Measurements from ENCODE around the gene KRT85. TPM values are rescaled to one million over a fixed set of nuclear protein-coding genes. Genes with fewer than 3 reads are reported as not detected.

Gene KRT85
- total and polyA plus RNA-seq, 4 donors, result not detected

DNA sequence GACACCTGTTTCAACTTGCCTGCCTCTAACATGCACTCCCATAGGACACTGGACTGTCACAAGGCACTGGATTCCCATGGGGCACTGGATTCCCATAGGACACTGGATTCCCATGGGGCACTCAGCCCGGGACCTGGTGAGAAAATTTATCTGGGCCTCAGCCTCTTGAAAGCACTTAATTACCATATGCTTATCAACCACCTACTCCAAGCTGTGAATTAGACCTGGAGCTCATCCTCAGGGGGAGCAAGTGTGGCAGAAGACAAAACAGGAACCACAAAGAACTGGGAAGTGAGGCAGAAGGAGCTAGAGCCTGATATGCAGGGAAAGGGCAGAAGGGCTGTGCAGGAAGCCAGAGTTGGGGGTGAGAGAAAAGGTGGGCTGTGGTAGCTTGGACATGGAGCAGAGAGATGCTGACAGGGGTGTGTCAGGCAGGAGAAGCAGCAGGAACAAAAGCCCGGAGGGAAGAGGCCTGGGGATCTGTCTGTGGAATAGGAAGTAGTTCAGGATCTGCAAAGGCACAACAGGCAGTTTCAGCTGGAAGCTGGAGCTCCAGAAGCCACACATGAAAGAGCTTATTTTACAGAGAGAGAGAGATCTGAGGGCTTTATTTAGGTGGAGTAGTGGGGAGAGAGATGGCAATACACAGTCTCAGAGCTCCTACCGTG, 35.7 kb upstream of the KRT85 start:
- H3K27me3 ChIP-seq (ENCODE audit: control insufficient read depth in 3 of 3, insufficient read depth in 3 of 3, low read length in 2 of 3), result no peaks in the 10 kb centered on the region

DNA sequence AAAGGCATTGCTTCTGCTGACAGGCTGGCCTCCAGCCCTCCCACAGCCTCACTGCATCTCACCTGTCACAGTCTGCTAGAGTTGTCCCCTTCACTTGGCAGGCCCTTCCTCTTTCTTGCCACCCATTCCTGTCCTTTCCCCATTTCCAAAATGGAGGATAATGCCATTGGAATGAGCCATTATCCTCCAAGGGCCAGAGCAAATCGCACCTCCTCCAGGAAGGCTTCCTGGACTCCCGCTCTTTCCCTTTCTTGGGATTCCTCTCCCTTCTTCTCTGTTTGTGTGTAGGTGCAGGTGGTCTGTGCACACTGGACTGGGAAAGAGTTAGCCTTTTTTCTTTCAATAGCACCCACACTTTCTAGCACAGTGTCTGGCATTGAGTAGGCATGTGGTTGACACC, 35.1 kb upstream of the KRT85 start:
- no peak for ATAC-seq (ENCODE audit: insufficient read depth, low FRiP score)
- Histone ChIP-seq H3K4me1 (ENCODE audit: control insufficient read depth in 5 of 5, insufficient read depth in 5 of 5, low read length in 5 of 5) (no peaks in the 10 kb centered on the region), H3K27ac (ENCODE audit: low read depth in 1 of 2, low read length in 1 of 2) (no peak overlapping the region), H3K36me3 (ENCODE audit: control insufficient read depth in 4 of 4, insufficient read depth in 4 of 4, low read length in 4 of 4) (no peaks in the 10 kb centered on the region), H3K4me3 (no peak overlapping the region), H3K9ac (ENCODE audit: insufficient read depth in 1 of 2, low read length in 2 of 2) (no peak overlapping the region), H3K9me3 (ENCODE audit: control insufficient read depth in 4 of 4, insufficient read depth in 3 of 4, low read length in 3 of 4) (no peaks in the 10 kb centered on the region), H3K27me3 (ENCODE audit: control insufficient read depth in 3 of 3, insufficient read depth in 3 of 3, low read length in 2 of 3) (no peaks in the 10 kb centered on the region)
- TF ChIP-seq, protein P1, sequence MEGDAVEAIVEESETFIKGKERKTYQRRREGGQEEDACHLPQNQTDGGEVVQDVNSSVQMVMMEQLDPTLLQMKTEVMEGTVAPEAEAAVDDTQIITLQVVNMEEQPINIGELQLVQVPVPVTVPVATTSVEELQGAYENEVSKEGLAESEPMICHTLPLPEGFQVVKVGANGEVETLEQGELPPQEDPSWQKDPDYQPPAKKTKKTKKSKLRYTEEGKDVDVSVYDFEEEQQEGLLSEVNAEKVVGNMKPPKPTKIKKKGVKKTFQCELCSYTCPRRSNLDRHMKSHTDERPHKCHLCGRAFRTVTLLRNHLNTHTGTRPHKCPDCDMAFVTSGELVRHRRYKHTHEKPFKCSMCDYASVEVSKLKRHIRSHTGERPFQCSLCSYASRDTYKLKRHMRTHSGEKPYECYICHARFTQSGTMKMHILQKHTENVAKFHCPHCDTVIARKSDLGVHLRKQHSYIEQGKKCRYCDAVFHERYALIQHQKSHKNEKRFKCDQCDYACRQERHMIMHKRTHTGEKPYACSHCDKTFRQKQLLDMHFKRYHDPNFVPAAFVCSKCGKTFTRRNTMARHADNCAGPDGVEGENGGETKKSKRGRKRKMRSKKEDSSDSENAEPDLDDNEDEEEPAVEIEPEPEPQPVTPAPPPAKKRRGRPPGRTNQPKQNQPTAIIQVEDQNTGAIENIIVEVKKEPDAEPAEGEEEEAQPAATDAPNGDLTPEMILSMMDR (IDR thresholded peaks at IDR 0.05; ENCODE audit: control extremely low read depth, extremely low read depth), result no peak
- DNase-seq, result no peak
- WGBS, 2 donors, result 96 to 98% methylated on average over 2 of the region's 2 CpGs

More for the DNA sequence above, 35.7 kb upstream of the KRT85 start:
- H3K9me3 ChIP-seq (ENCODE audit: control insufficient read depth in 4 of 4, insufficient read depth in 3 of 4, low read length in 3 of 4), result no peaks in the 10 kb centered on the region
- no peaks in the 10 kb centered on the region for H3K4me1 ChIP-seq (ENCODE audit: control insufficient read depth in 5 of 5, insufficient read depth in 5 of 5, low read length in 5 of 5)
- TF ChIP-seq, protein P1 (IDR thresholded peaks at IDR 0.05; ENCODE audit: control extremely low read depth, extremely low read depth), result no peak
- H3K4me3 ChIP-seq, result no peak overlapping the region
- WGBS, 2 donors, result 60 to 68% methylated on average over 3 of the region's 3 CpGs
- DNase-seq, result no peak
- no peak for ATAC-seq (ENCODE audit: insufficient read depth, low FRiP score)
- no peak overlapping the region for H3K9ac ChIP-seq (ENCODE audit: insufficient read depth in 1 of 2, low read length in 2 of 2)
- no peak overlapping the region for H3K27ac ChIP-seq (ENCODE audit: low read depth in 1 of 2, low read length in 1 of 2)
- H3K36me3 ChIP-seq (ENCODE audit: control insufficient read depth in 4 of 4, insufficient read depth in 4 of 4, low read length in 4 of 4), result no peaks in the 10 kb centered on the region

DNA sequence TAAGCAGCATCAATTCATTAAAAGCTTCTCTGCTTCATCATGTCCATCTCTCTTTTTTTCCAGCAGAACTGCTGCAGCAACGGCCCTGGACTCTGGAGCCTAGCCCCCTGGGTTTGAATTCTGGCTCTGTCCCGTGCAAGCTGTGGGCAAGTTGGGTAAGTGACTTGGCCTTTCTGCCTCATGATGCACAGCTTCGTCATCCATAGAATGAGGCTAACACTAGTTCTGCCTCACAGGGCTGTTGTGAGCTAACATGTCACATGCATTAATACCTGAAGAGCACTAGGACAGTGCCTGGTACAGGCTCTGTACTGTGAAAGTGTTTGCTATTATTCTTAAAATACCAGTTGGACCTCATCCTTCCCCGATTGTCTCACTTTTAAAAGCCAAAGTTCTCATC, 34.6 kb upstream of the KRT85 start:
- H3K4me1 ChIP-seq (ENCODE audit: control insufficient read depth in 5 of 5, insufficient read depth in 5 of 5, low read length in 5 of 5), result no peaks in the 10 kb centered on the region
- WGBS, 2 donors, result 85 to 86% methylated on average over 4 of the region's 4 CpGs
- DNase-seq, result no peak
- no peak overlapping the region for H3K27ac ChIP-seq (ENCODE audit: low read depth in 1 of 2, low read length in 1 of 2)
- TF ChIP-seq, protein P1 (IDR thresholded peaks at IDR 0.05; ENCODE audit: control extremely low read depth, extremely low read depth), result no peak
- no peaks in the 10 kb centered on the region for H3K9me3 ChIP-seq (ENCODE audit: control insufficient read depth in 4 of 4, insufficient read depth in 3 of 4, low read length in 3 of 4)
- ATAC-seq (ENCODE audit: insufficient read depth, low FRiP score), result no peak
- no peak overlapping the region for H3K9ac ChIP-seq (ENCODE audit: insufficient read depth in 1 of 2, low read length in 2 of 2)
- no peaks in the 10 kb centered on the region for H3K27me3 ChIP-seq (ENCODE audit: control insufficient read depth in 3 of 3, insufficient read depth in 3 of 3, low read length in 2 of 3)
- H3K4me3 ChIP-seq, result no peak overlapping the region
- no peaks in the 10 kb centered on the region for H3K36me3 ChIP-seq (ENCODE audit: control insufficient read depth in 4 of 4, insufficient read depth in 4 of 4, low read length in 4 of 4)

DNA sequence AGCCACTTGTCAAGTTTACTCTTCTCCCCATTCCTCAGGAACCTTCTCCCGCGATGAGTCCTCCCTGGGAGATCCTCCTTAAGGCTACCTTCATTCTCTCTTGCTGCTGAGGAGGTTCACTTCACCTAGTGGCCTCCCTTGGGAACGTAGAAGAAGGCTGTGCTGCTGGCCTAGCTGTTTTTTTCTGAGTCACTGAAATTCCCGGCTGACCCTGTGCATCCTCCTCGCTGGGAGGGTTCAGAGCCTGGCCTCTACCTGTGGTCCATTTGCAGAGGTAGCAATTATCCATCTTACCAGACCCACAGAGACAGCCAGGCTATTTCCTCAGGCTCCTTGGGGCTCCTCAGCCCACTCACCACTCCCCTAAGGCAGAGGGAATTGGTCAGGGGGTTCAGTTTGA, 34.2 kb upstream of the KRT85 start:
- 77 to 90% methylated on average over 5 of the region's 5 CpGs for WGBS, 2 donors
- ATAC-seq (ENCODE audit: insufficient read depth, low FRiP score) (no peak), DNase-seq (no peak)
- no peaks in the 10 kb centered on the region for H3K4me1 ChIP-seq (ENCODE audit: control insufficient read depth in 5 of 5, insufficient read depth in 5 of 5, low read length in 5 of 5)
- no peaks in the 10 kb centered on the region for H3K36me3 ChIP-seq (ENCODE audit: control insufficient read depth in 4 of 4, insufficient read depth in 4 of 4, low read length in 4 of 4)
- H3K27ac ChIP-seq (ENCODE audit: low read depth in 1 of 2, low read length in 1 of 2), result no peak overlapping the region
- H3K9ac ChIP-seq (ENCODE audit: insufficient read depth in 1 of 2, low read length in 2 of 2), result no peak overlapping the region
- H3K9me3 ChIP-seq (ENCODE audit: control insufficient read depth in 4 of 4, insufficient read depth in 3 of 4, low read length in 3 of 4), result no peaks in the 10 kb centered on the region
- TF ChIP-seq, protein P1 (IDR thresholded peaks at IDR 0.05; ENCODE audit: control extremely low read depth, extremely low read depth), result no peak
- H3K4me3 ChIP-seq, result no peak overlapping the region
- peaks cover 0 to 3% (median 0%) of the 10 kb centered on the region in 3 donors for H3K27me3 ChIP-seq (ENCODE audit: control insufficient read depth in 3 of 3, insufficient read depth in 3 of 3, low read length in 2 of 3)

All from lung (tissue), 12 donors.